Measurements from ENCODE around the gene REV1. TPM values are rescaled to one million over a fixed set of nuclear protein-coding genes. Genes with fewer than 3 reads are reported as not detected.
A peak's percentile ranks its signal among the peaks of the same experiment; 100 is the strongest.

The REV1 gene
- total and polyA plus RNA-seq, 11 donors = 14.7 to 76.1 (median 32.2) TPM

GRCh38 chr2:99468155-99468554, 21.7 kb downstream of the REV1 start:
- intact Hi-C loops (cut with DNase I) = no loop called here
- 38 to 49% (median 46%) methylated on average over 4 of the region's 4 CpGs for WGBS, 4 donors
- Histone ChIP-seq H3K4me1 (peaks cover 0 to 65% (median 33%) of the 10 kb centered on the region in 12 donors), H3K36me3 (peaks cover 0 to 5% (median 0%) of the 10 kb centered on the region in 9 donors), H3K4me3 (peak overlapping the region in 2 of 12 donors; percentile 3 to 13), H3K27ac (peak overlapping the region; percentile 11 to 66 (median 46)), H3K27me3 (no peaks in the 10 kb centered on the region), H3K9me3 (peaks cover 0 to 7% (median 0%) of the 10 kb centered on the region in 12 donors)
- TF ChIP-seq POLR2A (IDR thresholded peaks at IDR 0.05) (no peak), CTCF (IDR thresholded peaks at IDR 0.05) (no peak)
- DNase-seq = no peak
- ATAC-seq = peak; percentile 69 to 88 (median 76)

- 89 to 99% (median 95%) methylated on average over 3 of the region's 3 CpGs for WGBS, 4 donors
- peaks cover 0 to 57% (median 28%) of the 10 kb centered on the region in 12 donors for H3K4me1 ChIP-seq
- peak overlapping the region in 8 of 12 donors; percentile 11 to 66 (median 55) for H3K27ac ChIP-seq
- no peak for DNase-seq
- peaks cover 0 to 11% (median 3%) of the 10 kb centered on the region in 9 donors for H3K36me3 ChIP-seq
- TF ChIP-seq POLR2A (IDR thresholded peaks at IDR 0.05) (no peak), CTCF (IDR thresholded peaks at IDR 0.05) (no peak)
- H3K27me3 ChIP-seq = no peaks in the 10 kb centered on the region
- intact Hi-C loops (cut with DNase I) = no loop called here
- no peak overlapping the region for H3K4me3 ChIP-seq
- ATAC-seq = no peak
- H3K9me3 ChIP-seq = peaks cover 0 to 7% (median 0%) of the 10 kb centered on the region in 12 donors
Measured at GRCh38 chr2:99467390-99467789, 22.4 kb downstream of the REV1 start.

DNA sequence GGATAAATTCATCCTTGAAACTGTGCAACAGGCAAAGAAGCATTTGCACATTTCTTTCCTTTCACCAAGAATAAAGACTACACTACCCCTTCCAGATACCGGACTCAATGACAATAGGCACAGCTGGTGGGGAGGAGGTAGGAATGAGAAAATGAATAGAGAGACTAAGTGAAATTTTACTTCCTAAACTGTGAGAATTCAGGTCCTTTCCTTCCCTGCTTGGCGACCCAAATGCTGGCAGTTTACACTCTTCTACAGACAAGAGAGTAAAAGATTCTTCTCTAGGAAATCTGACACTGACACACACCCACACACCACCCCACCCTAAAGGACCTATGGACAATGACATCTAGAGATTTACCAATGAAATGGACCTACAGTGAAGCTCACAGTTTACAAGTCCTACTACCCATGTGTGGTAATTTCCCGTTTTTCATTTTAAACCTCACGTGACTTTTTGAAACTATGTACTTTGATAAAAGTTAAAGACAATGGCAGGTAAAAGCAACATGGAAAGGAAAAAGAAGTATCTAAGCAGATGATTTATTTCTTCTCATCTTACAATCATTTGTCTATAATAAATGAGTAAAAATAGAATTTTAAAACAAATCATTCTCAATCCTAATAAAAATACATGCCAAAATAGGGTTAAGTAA, 27.9 kb downstream of the REV1 start:
- Histone ChIP-seq H3K36me3 (peaks cover 0 to 65% (median 55%) of the 10 kb centered on the region in 9 donors), H3K4me1 (peaks cover 0 to 11% (median 5%) of the 10 kb centered on the region in 12 donors), H3K9me3 (no peaks in the 10 kb centered on the region), H3K27ac (no peak overlapping the region), H3K4me3 (no peak overlapping the region), H3K27me3 (no peaks in the 10 kb centered on the region)
- 81 to 93% (median 89%) methylated on average over 4 of the region's 4 CpGs for WGBS, 4 donors
- intact Hi-C loops (cut with DNase I) = no loop called here
- TF ChIP-seq POLR2A (IDR thresholded peaks at IDR 0.05) = no peak
- TF ChIP-seq CTCF (IDR thresholded peaks at IDR 0.05) = no peak
- ATAC-seq (no peak), DNase-seq (no peak)

DNA sequence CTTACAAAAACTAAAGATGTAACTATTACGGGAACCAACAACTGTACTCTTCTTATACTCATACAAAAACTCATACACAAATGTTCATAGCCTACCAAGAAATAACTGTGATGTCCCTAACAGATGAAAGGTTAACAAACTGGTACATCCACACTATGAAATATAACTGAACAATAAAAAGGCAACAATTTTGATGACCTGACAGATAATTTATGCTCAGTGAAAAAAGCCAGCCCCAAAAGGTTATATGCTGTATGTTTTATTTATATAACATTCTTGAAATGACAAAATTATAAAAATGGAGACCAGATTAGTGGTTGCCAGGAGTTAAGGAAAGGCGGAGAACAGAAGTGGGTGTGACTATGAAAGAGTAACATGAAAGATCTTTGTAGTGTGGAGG, 31.3 kb downstream of the REV1 start:
- no peaks in the 10 kb centered on the region for H3K27me3 ChIP-seq
- DNase-seq (no peak), ATAC-seq (no peak)
- H3K9me3 ChIP-seq = no peaks in the 10 kb centered on the region
- intact Hi-C loops (cut with DNase I) = loop anchor here in 1 of 10 donors (2.0 kb wide), 1 partner anchor 14 kb away; no protein-coding TSS in a partner anchor
- H3K27ac ChIP-seq = no peak overlapping the region
- 94 to 98% (median 96%) methylated on average over 2 of the region's 2 CpGs for WGBS, 4 donors
- H3K4me3 ChIP-seq = no peak overlapping the region
- H3K4me1 ChIP-seq = peaks cover 0 to 7% (median 0%) of the 10 kb centered on the region in 12 donors
- TF ChIP-seq POLR2A (IDR thresholded peaks at IDR 0.05) = no peak
- TF ChIP-seq CTCF (IDR thresholded peaks at IDR 0.05) = no peak
- H3K36me3 ChIP-seq = peaks cover 0 to 97% (median 88%) of the 10 kb centered on the region in 9 donors
